GM12878 (cell line): ENCODE measurements around the gene RABL6. TPM values are rescaled to one million over a fixed set of nuclear protein-coding genes. Genes with fewer than 3 reads are reported as not detected.
A peak's percentile ranks its signal among the peaks of the same experiment; 100 is the strongest.

Source experiments
- ATAC-seq: fragments of 200-7000 bp; cut with Tn5 transposase; 3 replicates; pipeline ENCODE4 v1.9.1; 2020; ENCODE audit warnings: mild to moderate bottlenecking, moderate library complexity
- BruUV-seq: library from RNA; stranded (reverse); fragments of 400-500 nt; replicated peaks from 2 replicates; lab custom pipeline; 2021; lab: Mats Ljungman, UMichigan
- CTCF ChIA-PET: fragments of 300-600 bp; sonication (Branson Sonifier 250); formaldehyde crosslinking; extraction: SDS; loops from one replicate; lab custom pipeline; 2021; ENCODE audit warnings: inconsistent platforms; lab: Yijun Ruan, JAX
- POLR2A ChIA-PET: fragments of 350-600 bp; formaldehyde crosslinking; extraction: SDS; loops from one replicate; lab custom pipeline; 2021; ENCODE audit warnings: inconsistent platforms; lab: Charles Lee
- RAD21 ChIA-PET: fragments of 300-600 bp; sonication (Branson Sonifier 250); formaldehyde crosslinking; loops from one replicate; lab custom pipeline; 2023; ENCODE audit warnings: antibody characterized with exemption; ENCODE audit not compliant: unreplicated experiment; lab: Charles Lee
- SMC1A ChIA-PET: fragments of 300-600 bp; sonication (Branson Sonifier 250); formaldehyde crosslinking; loops from one replicate; lab custom pipeline; 2023; ENCODE audit not compliant: unreplicated experiment, uncharacterized antibody; lab: Charles Lee
- DNase-seq: peaks from one replicate; pipeline ENCODE4 v3.0.0-alpha.2; 2011; ENCODE audit warnings: low read depth, low spot score
- FAIRE-seq: peaks from 3 replicates; lab custom pipeline; 2011; peaks lifted over from hg19 to GRCh38; lab: Jason Lieb, UNC
- H2AFZ ChIP-seq: 2 replicates; pipeline ENCODE4 v1.6.0; 2011; ENCODE audit warnings: low read depth, low read length, control low read depth; ENCODE audit not compliant: control insufficient read depth
- H3K27ac ChIP-seq: 2 replicates; pipeline ENCODE4 v1.5.1; 2011; ENCODE audit warnings: control low read depth; ENCODE audit not compliant: control insufficient read depth, insufficient read depth
- H3K27me3 ChIP-seq, 2 experiments: replicated peaks in 1 of 2; 2 replicates each; pipeline versions ENCODE4 v1.6.0 to v1.6.1; 2011; ENCODE audit warnings: low read length in 1 of 2; ENCODE audit not compliant: control insufficient read depth in 2 of 2, insufficient read depth in 2 of 2
- H3K36me3 ChIP-seq, 2 experiments: 2 replicates each; pipeline ENCODE4 v1.5.1; 2011; ENCODE audit warnings: low read length in 1 of 2; ENCODE audit not compliant: control insufficient read depth in 2 of 2, insufficient read depth in 2 of 2
- H3K4me1 ChIP-seq: 2 replicates; pipeline ENCODE4 v1.6.1; 2011; ENCODE audit warnings: mild to moderate bottlenecking, low read length, moderate library complexity, mixed read lengths; ENCODE audit not compliant: control insufficient read depth, insufficient read depth
- H3K4me2 ChIP-seq: 2 replicates; pipeline ENCODE4 v1.6.0; 2011; ENCODE audit warnings: control low read depth; ENCODE audit not compliant: control insufficient read depth, insufficient read depth
- H3K4me3 ChIP-seq: fragments of 200-600 bp; sonication (generic); 2 replicates; pipeline ENCODE4 v1.5.1; 2016
- H3K79me2 ChIP-seq: 2 replicates; pipeline ENCODE4 v1.6.0; 2011; ENCODE audit warnings: low read length; ENCODE audit not compliant: control insufficient read depth, insufficient read depth
- H3K9ac ChIP-seq: 2 replicates; pipeline ENCODE4 v1.8.0; 2011; ENCODE audit warnings: low read length, control low read depth, mixed read lengths; ENCODE audit not compliant: control insufficient read depth, insufficient read depth
- H3K9me3 ChIP-seq: replicated peaks from 3 replicates; pipeline ENCODE4 v1.5.1; 2011; ENCODE audit warnings: mild to moderate bottlenecking, low read length; ENCODE audit not compliant: control insufficient read depth, insufficient read depth
- H4K20me1 ChIP-seq: 2 replicates; pipeline ENCODE4 v1.6.0; 2011; ENCODE audit not compliant: control insufficient read depth, insufficient read depth
- BHLHE40 ChIP-seq, 2 experiments: fragments of 450-650 bp in 1 of 2; IDR thresholded peaks; 2 replicates each; pipeline ENCODE4 v1.6.1; 2011 to 2017; ENCODE audit warnings: low read depth in 2 of 2, borderline replicate concordance in 1 of 2, improper control_type of control experiment in 1 of 2, low read length in 1 of 2, mild to moderate bottlenecking in 1 of 2
- BRCA1 ChIP-seq: IDR thresholded peaks from 2 replicates; pipeline ENCODE4 v1.6.1; 2011; ENCODE audit warnings: low read depth, low read length, improper control_type of control experiment
- ETV6 ChIP-seq, 2 experiments: fragments of 450-650 bp in 1 of 2; IDR thresholded peaks in 1 of 2; conservative IDR thresholded peaks in 1 of 2; 2 replicates each; pipeline ENCODE4 v1.6.1; 2014; ENCODE audit warnings: antibody characterized with exemption in 1 of 2, borderline replicate concordance in 1 of 2, low read depth in 1 of 2, mild to moderate bottlenecking in 1 of 2, moderate library complexity in 1 of 2
- GATAD2B ChIP-seq: fragments of 450-650 bp; conservative IDR thresholded peaks from 2 replicates; pipeline ENCODE4 v1.6.1; 2017; ENCODE audit warnings: low read depth, mild to moderate bottlenecking, moderate library complexity
- IKZF1 ChIP-seq: fragments of 450-650 bp; conservative IDR thresholded peaks from 2 replicates; pipeline ENCODE4 v1.6.1; 2017; ENCODE audit warnings: antibody characterized with exemption, mild to moderate bottlenecking
- IKZF2 ChIP-seq, 2 experiments: fragments of 450-650 bp; IDR thresholded peaks; 2 replicates each; pipeline ENCODE4 v1.6.1; 2017; ENCODE audit warnings: mild to moderate bottlenecking in 2 of 2, moderate library complexity in 2 of 2
- POLR2AphosphoS5 ChIP-seq: IDR thresholded peaks from 2 replicates; pipeline ENCODE4 v1.6.1; 2011; ENCODE audit warnings: mild to moderate bottlenecking, low read length, inconsistent platforms
- POU2F2 ChIP-seq: IDR thresholded peaks from 3 replicates; pipeline ENCODE4 v1.6.1; 2011; ENCODE audit warnings: low read depth, mild to moderate bottlenecking, low read length, borderline replicate concordance
- SMAD1 ChIP-seq: fragments of 450-650 bp; IDR thresholded peaks from 2 replicates; pipeline ENCODE4 v1.6.1; 2018; ENCODE audit warnings: mild to moderate bottlenecking, low read depth; ENCODE audit not compliant: partially characterized antibody
- YBX1 ChIP-seq: fragments of 450-650 bp; IDR thresholded peaks from 2 replicates; pipeline ENCODE4 v1.6.1; 2016; ENCODE audit warnings: antibody characterized with exemption
- ZNF687 ChIP-seq: fragments of 450-650 bp; IDR thresholded peaks from 2 replicates; pipeline ENCODE4 v1.6.1; 2017; ENCODE audit warnings: mild to moderate bottlenecking, moderate library complexity
- WGBS: methylation state at CpG from one replicate; pipeline ENCODE4 v1.1.6; 2016; ENCODE audit warnings: low lambda C conversion rate; ENCODE audit not compliant: insufficient replicate concordance, insufficient coverage; ENCODE audit errors: missing lambda C conversion rate; 5-methylcytosine and 5-hydroxymethylcytosine counted together
- in situ Hi-C: fragments of 300-500 bp; cut with MboI; formaldehyde crosslinking; loops from 9 replicates; pipeline ENCODE4 v1.14.3; 2018; ENCODE audit warnings: mixed read lengths
- intact Hi-C: fragments of 100-400 bp; cut with micrococcal nuclease; formaldehyde crosslinking; loops from one replicate; pipeline ENCODE4 v1.14.2; 2022; ENCODE audit not compliant: unreplicated experiment
- polyA plus RNA-seq, 11 experiments: library from polyadenylated mRNA; depleted of rRNA in 4 of 11; unstranded in 6 of 11; stranded (reverse) in 5 of 11; fragments of >200 nt; fragmentation: Nextera tagmentation in 4 of 11; fragmentation: Illumina TruSeq in 1 of 11; extraction: Ambion mirVana in 4 of 11; extraction: Trizol in 1 of 11; gene quantifications; 1 replicate in 1 of 11; 2 replicates in 10 of 11; pipeline versions ENCODE4 v1.2.1 to v1.2.3, GENCODE V29; 2011 to 2016; ENCODE audit warnings: inconsistent platforms in 2 of 11, missing spikeins in 2 of 11, low read depth in 1 of 11
- total RNA-seq, 4 experiments: library from RNA; depleted of rRNA in 3 of 4; stranded (reverse); fragments of >200 nt in 3 of 4; fragmentation: Illumina TruSeq in 1 of 4; extraction: Trizol in 1 of 4; gene quantifications; 2 replicates each; pipeline versions ENCODE4 v1.2.1 to v1.2.3, GENCODE V29; 2013 to 2021
- TF ChIP-seq, protein P1 (sequence below): IDR thresholded peaks from 2 replicates; pipeline ENCODE4 v1.6.1; 2011; ENCODE audit warnings: borderline replicate concordance, low read depth, mild to moderate bottlenecking, moderate library complexity, mixed read lengths, low read length; ENCODE audit not compliant: insufficient read depth; ENCODE audit errors: extremely low read length

RABL6 gene
- total and polyA plus RNA-seq, 10 of the 15 experiments (the other 5 are each of a cell fraction or from before 2014, with no cell fraction given), result 1.4 to 134 (median 42.7) TPM

DNA sequence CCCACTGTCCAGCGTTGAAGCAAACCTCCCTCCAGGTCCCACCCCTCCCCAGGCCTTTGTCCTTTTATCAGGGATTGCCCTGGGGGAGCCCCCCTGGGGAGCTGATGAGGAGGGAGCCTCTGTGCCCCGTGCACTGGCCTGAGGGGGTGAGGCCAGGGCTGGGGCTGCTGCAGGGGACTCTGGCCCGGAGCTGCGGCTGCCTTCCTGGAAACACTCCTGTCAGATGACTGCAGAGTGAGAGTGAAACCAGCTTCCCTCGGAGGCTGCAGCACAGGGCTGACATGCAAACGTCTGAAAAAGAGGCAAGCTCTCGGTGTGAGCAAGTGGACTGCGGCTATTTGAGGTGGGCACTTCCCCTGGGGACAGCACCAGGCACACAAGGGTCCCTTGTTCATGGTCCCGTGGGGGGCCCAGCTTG is 74.0 kb downstream of the RABL6 start:
- WGBS, result 0% methylated on average over 9 of the region's 9 CpGs
- peak overlapping the region; percentile 90 for H3K4me2 ChIP-seq
- SMC1A ChIA-PET, result interaction anchor here (0.8 to 8.0 kb wide), 7 partner anchors 10 to 71 kb away, joined by 3 to 70 read pairs (median 4); partner anchors contain the start of gene AJM1
- H4K20me1 ChIP-seq, result no peaks in the 10 kb centered on the region
- peak overlapping the region; percentile 64; the same call in 1 of the 2 replicates for H3K4me3 ChIP-seq
- H3K9ac ChIP-seq, result peak overlapping the region; percentile 67
- DNase-seq (peak; percentile 40), FAIRE-seq (peak; percentile 71), ATAC-seq (peak; percentile 43)
- intact Hi-C loops, result loop anchor here (5.0 to 10.0 kb wide), 2 partner anchors 34 to 77 kb away; partner anchors contain the start of genes PHPT1 and RABL6
- RAD21 ChIA-PET, result interaction anchor here (0.6 to 2.0 kb wide), 8 partner anchors 12 to 188 kb away, joined by 3 to 23 read pairs (median 4); partner anchors contain the start of genes AJM1, FUT7 and SAPCD2
- POLR2A ChIA-PET, result interaction anchor here (0.8 to 4.6 kb wide), 11 partner anchors 9 to 268 kb away, joined by 3 to 41 read pairs (median 4); partner anchors contain the start of genes RABL6 and SAPCD2
- no peaks in the 10 kb centered on the region for H3K27me3 ChIP-seq
- peaks cover 14% of the 10 kb centered on the region for H3K79me2 ChIP-seq
- CTCF ChIA-PET, result interaction anchor here (1.1 to 6.9 kb wide), 9 partner anchors 13 to 154 kb away, joined by 3 to 46 read pairs (median 9); partner anchors contain the start of gene AJM1
- H3K27ac ChIP-seq, result peak overlapping the region; percentile 85
- peaks cover 40% of the 10 kb centered on the region for H3K4me1 ChIP-seq
- in situ Hi-C loops, result no loop called here
- TF ChIP-seq BHLHE40 (IDR thresholded peaks at IDR 0.05; ENCODE audit: borderline replicate concordance in 1 of 2, low read depth in 2 of 2, low read length in 1 of 2) (peak in 1 of 2 experiments; percentile 68; a peak in 1 of 4 replicates), BRCA1 (no peak), ZNF687 (peak; percentile 20; the same call in 1 of the 2 replicates), IKZF1 (peak; percentile 73), GATAD2B (0 out of 2 replicates have a peak, but pooled peaks have one; percentile 7), YBX1 (no peak), POU2F2 (peak; percentile 60; the same call in 1 of the 3 replicates), SMAD1 (no peak), POLR2AphosphoS5 (peak; percentile 16; the same call in 1 of the 2 replicates), IKZF2 (IDR thresholded peaks at IDR 0.05) (peak; percentile 40 to 64; a peak in 2 of 4 replicates), ETV6 (conservative IDR thresholded peaks at IDR 0.05 in 1 of 2, IDR thresholded peaks at IDR 0.05 in 1 of 2; ENCODE audit: borderline replicate concordance in 1 of 2, low read depth in 1 of 2) (peak in 1 of 2 experiments; percentile 71; a peak in 2 of 4 replicates)
- TF ChIP-seq, protein P1, sequence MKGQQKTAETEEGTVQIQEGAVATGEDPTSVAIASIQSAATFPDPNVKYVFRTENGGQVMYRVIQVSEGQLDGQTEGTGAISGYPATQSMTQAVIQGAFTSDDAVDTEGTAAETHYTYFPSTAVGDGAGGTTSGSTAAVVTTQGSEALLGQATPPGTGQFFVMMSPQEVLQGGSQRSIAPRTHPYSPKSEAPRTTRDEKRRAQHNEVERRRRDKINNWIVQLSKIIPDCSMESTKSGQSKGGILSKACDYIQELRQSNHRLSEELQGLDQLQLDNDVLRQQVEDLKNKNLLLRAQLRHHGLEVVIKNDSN, result peak; percentile 1
- BruUV-seq, result no TSS peak
- peak overlapping the region; percentile 72 for H2AFZ ChIP-seq
- no peaks in the 10 kb centered on the region for H3K36me3 ChIP-seq
- no peaks in the 10 kb centered on the region for H3K9me3 ChIP-seq
